Right renal cortex interstitium (tissue), 3 donors: ENCODE data around the gene PDE6H. TPM values are rescaled to one million over a fixed set of nuclear protein-coding genes. Genes with fewer than 3 reads are reported as not detected.
A peak's percentile ranks its signal among the peaks of the same experiment; 100 is the strongest.

Source experiments
- DNase-seq, 3 donors: peaks; one replicate each; pipeline ENCODE4 v3.0.0-alpha.2; 2013; ENCODE audit warnings: low read depth in 3 of 3, low spot score in 2 of 3
- polyA plus RNA-seq, 3 donors: library from polyadenylated mRNA; unstranded; fragments of 120-200 nt; gene quantifications; one replicate each; pipeline ENCODE4 v1.2.1, GENCODE V29; 2013; ENCODE audit not compliant: insufficient read length in 3 of 3

PDE6H gene
- polyA plus RNA-seq, 3 donors: not detected

- peak in 2 of 3 donors; percentile 44 to 48 for DNase-seq
Observed at GRCh38 chr12:14999021-14999694, 26.3 kb downstream of the PDE6H start.

- no peak for DNase-seq
Observed at GRCh38 chr12:14999695-15000365, 27.0 kb downstream of the PDE6H start.

- DNase-seq: no peak
Observed at GRCh38 chr12:15000575-15000974, 27.7 kb downstream of the PDE6H start.

GRCh38 chr12:15001733-15002382 lies 29.0 kb downstream of the PDE6H start:
- DNase-seq: no peak

- no peak for DNase-seq
Observed at GRCh38 chr12:15004421-15004820, 31.6 kb downstream of the PDE6H start.

GRCh38 chr12:15005064-15005463 lies 32.2 kb downstream of the PDE6H start:
- DNase-seq: no peak

- DNase-seq: no peak
Observed at GRCh38 chr12:15007551-15007950, 34.7 kb downstream of the PDE6H start.

GRCh38 chr12:15011162-15011561 lies 38.3 kb downstream of the PDE6H start:
- DNase-seq: no peak

- no peak for DNase-seq
Observed at GRCh38 chr12:15013634-15014179, 40.9 kb downstream of the PDE6H start.

- no peak for DNase-seq
Observed at GRCh38 chr12:15014708-15015107, 41.9 kb downstream of the PDE6H start.

GRCh38 chr12:15015121-15015520 lies 42.3 kb downstream of the PDE6H start:
- no peak for DNase-seq

- no peak for DNase-seq
Observed at GRCh38 chr12:15020156-15020555, 47.3 kb downstream of the PDE6H start.

Other genes with a start within 250 kb of the PDE6H start
- gene WBP11, start 169.6 kb upstream of the PDE6H start, polyA plus RNA-seq: 100 to 1,000 TPM; 114 to 130 (median 120) TPM
- 1 to 10 TPM; 5.2 to 6.2 (median 5.4) TPM for gene C12orf60, start 169.4 kb upstream of the PDE6H start, polyA plus RNA-seq
- 1 to 10 TPM; 2.8 to 3.4 (median 2.8) TPM for gene SMCO3, start 158.9 kb upstream of the PDE6H start, polyA plus RNA-seq
- under 1 TPM; 0.07 to 0.32 (median 0.10) TPM for gene ART4, start 129.5 kb upstream of the PDE6H start, polyA plus RNA-seq
- 10 to 100 TPM; 38.2 to 54.6 (median 47.2) TPM for gene MGP, start 87.2 kb upstream of the PDE6H start, polyA plus RNA-seq
- gene ERP27, start 34.5 kb upstream of the PDE6H start, polyA plus RNA-seq: 10 to 100 TPM; 21.8 to 40.5 (median 37.2) TPM
- gene ARHGDIB, start 11.4 kb upstream of the PDE6H start, polyA plus RNA-seq: 10 to 100 TPM; 55.9 to 58.5 (median 55.9) TPM
- 10 to 100 TPM; 38.4 to 41.9 (median 39.1) TPM for gene RERG, start 248.4 kb downstream of the PDE6H start, polyA plus RNA-seq